OCI-M2 (cell line): ENCODE results near the gene SLC2A4RG.
"Not testable (repeated sequence)": the region's sequence is repeated elsewhere in the genome, so short reads cannot be mapped to it uniquely, and the experiment has no call there.

Experiments used
- DNase-seq: peaks from one replicate; lab custom pipeline; 2025; ENCODE audit not compliant: unreplicated experiment; lab: John Stamatoyannopoulos, UW

SLC2A4RG gene

GRCh38 chr20:63775096-63775978 is 35.8 kb downstream of the SLC2A4RG start:
- DNase-seq = no peak

GRCh38 chr20:63776875-63777274 is 37.3 kb downstream of the SLC2A4RG start:
- DNase-seq = not testable (repeated sequence)

GRCh38 chr20:63777614-63778013 is 38.0 kb downstream of the SLC2A4RG start:
- no peak for DNase-seq

GRCh38 chr20:63778034-63778752 is 38.6 kb downstream of the SLC2A4RG start:
- no peak for DNase-seq

- no peak for DNase-seq
Measured at GRCh38 chr20:63778857-63779256, 39.3 kb downstream of the SLC2A4RG start.

GRCh38 chr20:63781181-63781580 is 41.6 kb downstream of the SLC2A4RG start:
- no peak for DNase-seq

GRCh38 chr20:63782051-63782471 is 42.5 kb downstream of the SLC2A4RG start:
- no peak for DNase-seq

- no peak for DNase-seq
Measured at GRCh38 chr20:63782521-63782971, 43.0 kb downstream of the SLC2A4RG start.

GRCh38 chr20:63783970-63784369 is 44.4 kb downstream of the SLC2A4RG start:
- no peak for DNase-seq

- DNase-seq = no peak
Measured at GRCh38 chr20:63785691-63786131, 46.1 kb downstream of the SLC2A4RG start.

- no peak for DNase-seq
Measured at GRCh38 chr20:63787302-63787701, 47.7 kb downstream of the SLC2A4RG start.

- no peak for DNase-seq
Measured at GRCh38 chr20:63787749-63788148, 48.2 kb downstream of the SLC2A4RG start.

GRCh38 chr20:63789836-63790571 is 50.4 kb downstream of the SLC2A4RG start:
- DNase-seq = no peak

GRCh38 chr20:63790572-63791168 is 51.1 kb downstream of the SLC2A4RG start:
- no peak for DNase-seq

GRCh38 chr20:63791497-63792156 is 52.1 kb downstream of the SLC2A4RG start:
- no peak for DNase-seq

- DNase-seq = no peak
Measured at GRCh38 chr20:63792866-63793265, 53.3 kb downstream of the SLC2A4RG start.
